Superior temporal gyrus (tissue), 1 donor: Measurements from ENCODE around the gene AGAP1.

Source experiments
- DNase-seq: peaks from one replicate; pipeline ENCODE4 v3.0.0-alpha.2; 2016; ENCODE audit errors: extremely low spot score

AGAP1 gene

GRCh38 chr2:236095504-236095903, 601.7 kb downstream of the AGAP1 start:
- DNase-seq = no peak

GRCh38 chr2:236101311-236101950, 607.6 kb downstream of the AGAP1 start:
- no peak for DNase-seq

GRCh38 chr2:236102971-236103370, 609.1 kb downstream of the AGAP1 start:
- DNase-seq = no peak

GRCh38 chr2:236103981-236104380, 610.1 kb downstream of the AGAP1 start:
- DNase-seq = no peak

- DNase-seq = no peak
Measured at GRCh38 chr2:236105955-236106607, 612.2 kb downstream of the AGAP1 start.

- DNase-seq = no peak
Measured at GRCh38 chr2:236106761-236107160, 612.9 kb downstream of the AGAP1 start.

GRCh38 chr2:236107536-236107935, 613.7 kb downstream of the AGAP1 start:
- DNase-seq = no peak

- DNase-seq = no peak
Measured at GRCh38 chr2:236107942-236108625, 614.2 kb downstream of the AGAP1 start.

DNA sequence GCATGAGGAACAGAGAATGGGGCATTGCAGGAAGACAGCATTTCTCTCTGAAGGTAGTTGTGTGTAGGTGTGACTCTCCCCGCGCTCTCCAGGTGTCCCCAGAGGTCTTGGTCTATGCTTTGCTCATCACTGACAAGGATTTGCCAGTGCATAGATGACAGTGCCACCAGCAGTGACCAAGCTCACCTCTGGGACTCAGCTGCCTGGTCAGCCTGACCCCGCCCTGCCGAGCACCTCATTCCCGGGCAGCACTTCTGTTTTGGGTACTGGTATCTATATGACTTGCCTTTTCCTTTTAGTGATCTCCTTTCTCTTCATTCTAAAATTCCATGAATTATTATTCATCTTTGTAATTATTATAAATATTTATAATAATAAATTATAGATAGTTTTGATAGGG, 615.2 kb downstream of the AGAP1 start:
- no peak for DNase-seq

- DNase-seq = no peak
Measured at GRCh38 chr2:236109473-236109872, 615.6 kb downstream of the AGAP1 start.

DNA sequence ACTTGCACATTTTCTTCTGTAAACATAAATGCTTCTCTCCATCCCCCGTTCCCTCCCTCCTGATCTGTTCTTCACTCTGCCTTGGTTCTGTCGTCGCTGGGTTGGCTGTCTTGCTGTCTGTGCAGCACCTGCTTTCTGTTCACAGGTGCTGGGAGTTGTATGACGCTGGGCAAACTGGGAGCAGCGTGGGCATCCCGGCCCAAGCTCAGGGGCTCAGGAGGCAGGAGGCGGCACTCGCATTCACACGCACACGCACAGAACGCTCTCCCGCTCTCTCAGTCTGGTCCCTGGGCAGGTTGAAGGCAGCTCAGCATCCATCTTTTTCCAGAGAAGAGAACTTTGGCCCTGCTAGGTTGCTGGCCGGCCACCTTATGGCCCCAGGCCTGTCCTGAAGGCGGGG, 618.6 kb downstream of the AGAP1 start:
- DNase-seq = no peak

DNA sequence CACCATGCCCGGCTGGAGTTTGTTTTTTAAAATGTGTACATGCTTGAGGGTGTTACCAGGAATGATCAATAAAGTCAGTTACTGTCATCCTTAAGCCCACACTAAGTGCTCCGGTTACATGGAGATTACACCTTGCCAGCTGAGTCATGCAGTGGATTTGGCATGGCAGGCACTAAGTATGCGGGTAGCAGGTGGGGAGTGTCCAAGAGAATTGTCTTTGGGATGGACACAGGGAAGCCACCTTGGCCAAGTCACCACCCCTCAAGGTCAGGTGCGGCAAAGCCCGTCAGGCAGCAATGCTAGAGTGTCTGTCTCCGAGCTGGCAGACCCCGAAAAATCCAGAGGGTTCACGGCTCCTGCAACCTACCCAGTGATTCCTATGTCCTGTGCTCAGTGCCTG, 619.6 kb downstream of the AGAP1 start:
- no peak for DNase-seq

- DNase-seq = no peak
Measured at GRCh38 chr2:236113948-236114347, 620.1 kb downstream of the AGAP1 start.

GRCh38 chr2:236114959-236115358, 621.1 kb downstream of the AGAP1 start:
- DNase-seq = no peak

GRCh38 chr2:236117401-236117800, 623.6 kb downstream of the AGAP1 start:
- no peak for DNase-seq

DNA sequence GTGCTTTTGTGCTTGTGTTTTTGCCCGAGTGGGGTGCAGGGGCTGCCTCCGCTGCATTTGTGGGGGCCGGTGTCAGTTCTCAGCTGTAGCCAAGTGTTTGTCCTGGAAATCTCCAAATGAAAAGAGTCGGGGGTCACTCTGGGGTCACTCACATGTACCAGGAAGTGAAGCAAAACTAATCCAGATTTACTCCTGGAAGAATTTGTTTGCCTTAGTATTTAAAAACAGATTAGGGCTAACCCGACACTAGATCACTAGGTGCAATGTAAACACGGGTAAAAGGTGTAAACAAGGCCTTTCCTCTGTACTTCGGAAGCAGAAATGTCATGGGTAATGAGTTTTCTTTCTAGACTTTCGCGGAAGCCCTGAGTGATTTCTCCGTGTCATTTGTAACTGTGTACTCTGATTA, 624.0 kb downstream of the AGAP1 start:
- DNase-seq = no peak

DNA sequence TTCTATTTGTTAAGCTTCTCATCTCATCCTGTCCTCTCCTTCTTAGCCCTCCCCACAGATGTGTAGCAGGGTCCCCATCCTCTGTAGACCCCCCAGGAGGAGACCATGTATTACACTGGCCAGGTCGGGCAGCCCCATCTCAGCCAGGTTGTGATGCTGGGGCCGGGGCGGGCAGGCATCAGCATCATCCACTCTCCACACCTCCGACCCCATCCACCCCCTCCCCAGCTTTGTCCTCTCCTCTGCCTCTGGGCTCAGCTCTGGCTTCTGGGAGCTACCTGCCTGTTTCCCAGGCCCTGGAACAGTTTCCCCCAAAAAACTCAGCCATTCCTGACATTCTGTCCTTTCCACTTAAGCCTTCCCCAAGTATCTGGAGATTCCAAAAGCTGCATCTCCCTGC, 625.2 kb downstream of the AGAP1 start:
- no peak for DNase-seq

DNA sequence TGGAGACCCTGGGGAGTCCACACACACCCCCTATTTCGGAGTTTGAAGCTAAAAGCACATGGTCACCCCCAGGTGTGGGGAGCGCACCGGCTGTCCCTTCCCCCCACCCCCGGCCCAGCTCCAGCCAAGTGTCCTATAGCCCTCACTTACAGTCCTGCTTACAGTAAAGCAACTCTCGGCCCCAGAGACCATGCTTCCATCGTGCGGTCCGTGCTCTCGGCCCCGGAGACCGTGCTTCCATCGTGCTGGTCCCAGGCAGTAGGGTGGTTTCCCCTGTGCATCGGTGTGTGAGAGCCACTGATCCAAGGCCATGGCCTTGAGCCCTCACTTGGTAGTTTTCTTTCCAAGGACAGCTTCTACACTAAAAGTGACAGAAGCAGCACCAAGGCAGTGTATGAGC, 625.6 kb downstream of the AGAP1 start:
- DNase-seq = no peak

- DNase-seq = no peak
Measured at GRCh38 chr2:236120141-236120601, 626.3 kb downstream of the AGAP1 start.

DNA sequence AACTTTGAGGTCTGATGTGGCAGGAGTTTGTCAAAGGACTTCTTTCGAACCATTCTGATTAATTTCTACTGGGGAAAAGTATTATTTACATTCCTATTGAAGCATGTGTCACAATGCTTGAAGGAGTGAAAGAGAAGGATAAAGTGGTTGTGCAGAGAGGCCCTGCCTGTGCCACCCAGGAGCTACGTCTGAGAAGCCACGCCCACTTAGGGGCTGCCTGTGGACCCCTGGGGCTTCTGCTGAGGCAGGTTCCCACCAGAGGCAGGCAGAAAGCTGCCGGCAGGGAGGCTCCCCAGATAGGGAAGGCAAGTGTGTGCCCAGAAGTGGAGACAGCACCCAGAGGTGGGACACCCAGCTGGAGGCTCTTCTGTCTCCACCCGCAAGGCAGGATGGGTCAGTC, 627.0 kb downstream of the AGAP1 start:
- no peak for DNase-seq

- DNase-seq = no peak
Measured at GRCh38 chr2:236121546-236121945, 627.7 kb downstream of the AGAP1 start.

- DNase-seq = no peak
Measured at GRCh38 chr2:236122236-236122635, 628.4 kb downstream of the AGAP1 start.

DNA sequence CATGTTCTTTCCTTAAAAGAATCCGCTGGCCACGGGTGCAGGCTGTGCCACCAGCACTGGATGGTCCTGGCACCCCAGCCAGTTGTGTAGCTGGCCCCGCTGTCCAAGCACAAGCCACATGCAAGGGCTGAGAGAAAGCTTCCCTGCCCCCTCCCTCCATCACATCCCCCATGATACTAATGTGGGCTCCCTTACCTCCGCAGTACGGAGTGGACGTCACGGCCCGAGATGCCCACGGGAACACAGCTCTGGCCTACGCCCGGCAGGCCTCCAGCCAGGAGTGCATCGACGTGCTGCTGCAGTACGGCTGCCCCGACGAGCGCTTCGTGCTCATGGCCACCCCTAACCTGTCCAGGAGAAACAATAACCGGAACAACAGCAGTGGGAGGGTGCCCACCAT, 629.9 kb downstream of the AGAP1 start:
- no peak for DNase-seq
